ENCODE results near the gene FOXP1.

Gene FOXP1

DNA sequence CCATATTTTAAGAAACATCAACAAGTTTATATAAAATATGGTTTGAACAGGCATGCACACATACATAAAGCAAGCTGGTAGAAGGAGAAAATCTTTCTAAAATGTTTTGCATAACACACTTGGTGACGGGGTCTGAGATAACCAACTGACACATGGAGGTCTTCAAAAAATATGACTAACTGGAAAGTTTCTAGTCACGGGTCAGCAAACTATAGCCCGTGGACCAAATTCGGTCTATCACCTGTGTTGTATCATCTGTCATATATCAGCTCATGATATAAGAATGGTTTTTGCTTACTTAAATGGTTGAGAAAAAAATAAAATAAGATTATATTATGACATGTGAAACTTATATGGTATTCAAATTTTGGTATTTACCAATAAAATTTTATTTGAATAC, 465.1 kb downstream of the FOXP1 start:
- in situ Hi-C loops (cut with MboI; ENCODE audit: low sequenced_read_pairs), result no loop called here

DNA sequence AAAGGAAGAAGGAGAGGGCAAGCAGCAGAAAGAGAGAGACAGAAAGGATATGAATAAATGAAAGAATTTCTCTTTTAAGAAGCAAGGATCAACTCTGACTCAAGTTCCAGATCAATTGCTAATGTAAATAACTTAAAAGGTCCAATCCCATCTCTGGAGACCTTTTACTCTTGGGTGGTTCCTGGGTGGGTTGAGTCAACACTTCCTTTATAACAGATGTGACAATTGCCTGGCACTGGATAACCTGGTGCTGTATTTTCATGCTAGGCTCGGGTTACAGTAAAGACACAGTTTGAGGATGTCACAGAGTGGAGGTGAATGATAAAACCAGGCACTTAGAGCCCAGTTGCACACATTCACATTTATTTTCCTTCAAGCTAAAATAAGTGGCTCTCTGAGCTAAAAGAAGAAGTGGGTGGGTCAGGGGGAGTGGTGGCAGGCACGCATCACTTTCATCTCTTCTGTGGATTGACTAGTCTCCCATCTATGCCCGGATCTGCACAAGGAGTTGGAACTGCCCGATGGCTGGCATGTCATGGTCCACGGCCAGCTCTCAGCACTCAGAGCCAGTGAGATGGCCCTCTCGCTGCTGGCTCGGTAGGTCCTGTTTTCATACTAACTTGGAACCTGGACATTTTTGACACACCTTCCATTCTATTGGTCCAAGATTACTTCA, 465.8 kb downstream of the FOXP1 start:
- in situ Hi-C loops (cut with MboI; ENCODE audit: low sequenced_read_pairs), result no loop called here

DNA sequence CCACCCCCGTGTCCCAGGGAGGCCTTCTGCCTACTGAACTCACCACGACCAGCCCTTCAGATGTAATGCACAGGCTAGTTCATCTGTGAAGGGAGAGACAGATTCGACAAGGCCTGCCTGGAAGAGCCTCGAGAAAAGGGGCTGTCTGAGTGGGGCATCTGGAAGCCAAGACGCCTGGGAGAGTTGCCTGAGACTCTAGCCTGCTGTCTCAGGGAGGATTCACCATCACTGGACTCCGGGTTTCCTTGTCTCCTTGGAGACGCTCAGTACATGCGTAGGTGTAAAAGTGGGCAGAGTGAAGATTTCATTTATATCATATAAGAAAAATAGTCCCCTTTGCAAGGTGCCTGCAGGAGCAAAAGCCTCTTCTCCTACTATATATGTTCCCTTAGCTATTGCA, 468.9 kb downstream of the FOXP1 start:
- in situ Hi-C loops (cut with MboI; ENCODE audit: low sequenced_read_pairs), result no loop called here

DNA sequence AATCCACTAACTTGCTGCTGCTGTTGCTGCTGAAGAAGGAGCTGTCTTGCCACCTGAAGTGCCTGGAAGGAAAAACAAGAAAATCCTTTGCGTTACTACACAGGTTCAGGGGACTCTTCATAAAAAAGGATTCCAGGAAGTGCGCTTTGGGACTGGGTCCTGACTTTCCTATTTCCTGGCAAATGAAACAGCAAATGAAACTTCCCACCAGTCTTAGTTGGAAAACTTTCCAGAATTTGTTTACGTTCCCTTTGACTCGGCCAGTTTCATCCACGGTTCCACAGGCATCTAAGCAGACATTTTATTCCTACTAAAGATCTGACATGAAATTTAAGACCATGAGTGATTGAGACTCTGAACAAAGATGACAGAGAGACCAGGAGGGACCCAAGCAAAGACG, 471.0 kb downstream of the FOXP1 start:
- in situ Hi-C loops (cut with MboI; ENCODE audit: low sequenced_read_pairs), result no loop called here

DNA sequence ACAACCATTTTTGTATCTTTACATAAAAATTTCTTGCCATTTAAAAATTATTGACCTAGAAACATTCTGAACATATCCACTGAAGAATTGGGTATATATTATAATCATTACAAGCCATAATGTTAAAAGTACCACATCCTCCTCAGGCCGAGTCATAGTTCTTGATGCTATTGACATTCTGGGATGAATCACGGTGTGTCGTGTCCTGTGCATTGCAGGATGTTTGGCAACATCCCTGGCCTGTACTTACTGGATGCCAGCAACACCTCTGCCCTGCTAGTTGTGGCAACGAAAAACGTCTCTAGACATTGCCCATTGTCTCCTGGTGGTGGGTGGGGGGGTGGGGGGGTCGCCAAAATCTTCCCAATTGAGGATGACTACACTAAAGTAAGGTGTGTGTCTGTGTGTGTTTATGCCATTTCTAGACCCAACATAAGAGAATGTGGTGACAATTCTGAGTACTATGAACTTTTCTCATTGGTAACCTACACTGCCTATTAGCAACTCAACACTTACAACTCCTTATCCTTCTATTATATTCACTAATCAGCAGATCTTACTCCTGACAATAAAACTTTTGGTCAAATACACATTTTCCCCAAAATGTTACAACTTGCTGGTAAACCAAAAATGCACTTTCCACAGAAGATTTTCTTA, 471.6 kb downstream of the FOXP1 start:
- in situ Hi-C loops (cut with MboI; ENCODE audit: low sequenced_read_pairs), result no loop called here

DNA sequence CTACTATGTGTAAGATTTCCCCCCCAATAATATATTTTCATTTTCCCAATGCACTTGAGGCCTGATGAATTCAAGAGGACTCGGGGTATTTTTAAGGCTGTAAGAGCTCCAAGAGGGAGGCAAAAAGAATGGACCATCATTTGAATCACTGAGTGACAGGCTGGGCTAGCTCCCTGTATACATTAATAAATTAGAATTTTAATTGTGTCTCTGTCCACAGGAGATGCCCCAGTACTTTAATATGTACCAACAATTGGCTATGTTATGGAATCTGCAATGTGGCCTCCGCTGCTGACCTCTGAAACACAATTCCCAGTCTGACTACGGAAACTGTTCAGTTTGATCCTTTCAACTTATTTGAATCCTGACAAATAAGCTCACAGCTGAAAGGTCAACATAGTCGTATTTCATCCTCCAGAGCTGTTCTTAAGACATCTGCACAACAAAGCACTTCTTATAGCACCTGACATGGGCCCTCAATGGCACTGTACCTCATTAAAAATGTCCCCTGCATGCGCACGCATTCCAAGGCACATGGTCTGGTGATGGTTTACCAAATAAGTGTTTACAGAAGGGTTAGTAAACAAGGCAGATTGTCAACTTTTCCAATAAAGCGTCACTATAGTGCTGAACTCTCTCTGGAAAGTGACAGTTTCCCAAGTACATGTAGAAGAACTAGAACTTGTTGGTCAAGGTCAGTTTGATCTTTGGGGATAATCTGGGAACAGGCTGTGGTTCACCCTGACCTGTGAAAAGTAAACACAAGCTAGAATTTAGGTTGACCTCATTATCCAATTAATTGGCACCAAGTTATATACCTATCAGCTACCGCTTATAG, 472.9 kb downstream of the FOXP1 start:
- in situ Hi-C loops (cut with MboI; ENCODE audit: low sequenced_read_pairs), result no loop called here

DNA sequence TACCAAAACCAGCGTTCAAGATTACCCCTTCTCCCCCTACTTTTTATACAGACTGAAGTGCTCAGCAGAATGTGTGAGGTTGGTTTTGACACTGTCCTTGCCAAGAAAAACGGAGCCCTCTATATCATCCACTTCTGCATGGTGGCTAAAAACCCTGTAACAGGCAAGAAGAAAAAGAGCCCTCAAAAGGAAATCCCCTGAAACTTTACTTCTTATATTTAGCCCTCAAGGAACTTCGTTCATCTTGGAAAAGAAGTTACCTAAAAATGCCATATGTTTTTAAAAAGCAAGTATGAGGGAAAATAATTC, 473.6 kb downstream of the FOXP1 start:
- in situ Hi-C loops (cut with MboI; ENCODE audit: low sequenced_read_pairs), result no loop called here

DNA sequence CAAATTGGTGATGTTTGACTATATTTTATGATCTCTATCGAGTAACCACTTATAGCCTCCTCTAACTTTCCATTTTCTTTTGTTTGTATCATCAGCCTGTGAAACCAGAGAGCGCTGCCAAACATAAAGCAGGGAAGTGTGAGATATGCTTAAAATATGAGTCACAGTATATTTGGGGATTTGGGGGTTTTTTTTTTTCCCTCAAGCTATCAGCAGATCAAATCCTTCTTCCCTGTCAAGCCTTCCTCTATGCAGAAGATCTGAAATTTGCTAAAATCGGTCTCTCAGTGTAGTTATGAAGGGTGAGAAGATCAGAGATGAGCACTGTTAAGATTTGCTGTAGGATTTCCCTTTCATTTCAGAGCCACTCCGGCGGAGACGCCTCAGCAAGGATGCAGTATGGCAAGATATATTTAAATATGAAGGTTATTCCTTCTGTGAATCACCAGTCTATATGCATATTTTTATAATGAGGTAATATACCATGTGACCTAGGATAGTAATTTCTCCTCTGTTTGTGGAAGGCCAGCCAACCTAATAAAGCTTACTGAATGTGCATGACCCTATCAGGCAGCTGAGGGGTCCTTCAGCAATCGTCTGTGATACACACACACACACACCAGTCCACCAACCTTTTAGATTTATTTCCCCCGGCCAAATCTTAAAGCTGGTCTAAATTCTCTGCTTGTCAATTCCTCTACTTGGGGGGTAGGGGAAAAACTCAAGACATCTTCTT, 474.1 kb downstream of the FOXP1 start:
- in situ Hi-C loops (cut with MboI; ENCODE audit: low sequenced_read_pairs), result no loop called here

DNA sequence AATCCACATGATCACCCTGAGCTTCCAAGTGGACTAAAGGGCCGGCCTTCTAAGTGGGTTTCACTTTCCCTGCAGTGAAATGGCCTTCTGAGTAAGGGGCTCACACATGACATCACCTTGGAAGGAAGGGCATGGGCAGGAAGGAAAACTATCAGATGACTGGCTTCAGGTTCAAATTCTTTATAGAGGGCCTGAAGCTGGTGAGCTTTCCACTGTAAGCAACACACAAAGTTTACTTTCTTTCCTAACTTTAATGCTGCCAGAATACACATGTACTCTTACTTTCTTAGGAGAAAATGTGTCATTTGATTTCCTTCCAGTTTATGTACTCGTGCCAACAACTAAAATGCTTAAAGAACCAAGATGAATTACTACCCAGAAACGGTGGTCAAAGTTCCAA, 475.6 kb downstream of the FOXP1 start:
- in situ Hi-C loops (cut with MboI; ENCODE audit: low sequenced_read_pairs), result no loop called here

DNA sequence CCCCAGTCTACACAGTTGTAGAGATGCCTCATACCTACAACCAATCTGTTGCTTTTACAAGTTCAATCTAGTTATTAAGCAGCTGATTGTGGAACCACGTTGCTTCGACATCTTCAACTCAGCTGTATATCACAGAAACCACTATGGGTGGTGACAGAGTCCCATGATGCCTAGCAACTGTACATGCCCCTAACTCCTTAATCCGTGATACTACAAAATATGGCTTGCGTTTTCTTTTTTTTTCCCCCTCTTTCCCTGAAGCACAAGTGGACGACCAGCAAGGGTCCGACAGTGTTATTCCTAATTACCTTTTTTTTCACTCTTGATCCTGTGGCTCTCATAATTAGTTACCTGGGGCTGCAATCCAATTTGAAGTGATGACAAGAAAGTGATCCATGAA, 478.6 kb downstream of the FOXP1 start:
- in situ Hi-C loops (cut with MboI; ENCODE audit: low sequenced_read_pairs), result no loop called here

DNA sequence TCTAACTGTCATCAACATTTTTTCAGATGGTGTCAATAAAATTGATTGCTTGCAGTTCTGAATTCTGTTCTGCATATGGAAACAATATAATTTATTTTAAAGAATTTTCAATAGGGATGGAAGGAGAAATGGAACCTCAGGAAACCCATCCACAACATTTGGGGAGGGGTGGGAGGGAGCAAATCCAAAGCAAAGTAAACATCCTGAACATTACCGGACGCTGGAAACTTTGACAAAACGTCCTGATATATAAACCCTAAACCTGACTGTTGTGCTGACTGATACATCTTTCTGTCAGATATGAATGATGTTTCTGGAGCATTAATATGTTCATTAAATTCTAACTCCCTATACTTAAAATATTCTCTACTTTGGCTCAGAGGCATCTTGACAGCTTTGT, 479.0 kb downstream of the FOXP1 start:
- in situ Hi-C loops (cut with MboI; ENCODE audit: low sequenced_read_pairs), result no loop called here

DNA sequence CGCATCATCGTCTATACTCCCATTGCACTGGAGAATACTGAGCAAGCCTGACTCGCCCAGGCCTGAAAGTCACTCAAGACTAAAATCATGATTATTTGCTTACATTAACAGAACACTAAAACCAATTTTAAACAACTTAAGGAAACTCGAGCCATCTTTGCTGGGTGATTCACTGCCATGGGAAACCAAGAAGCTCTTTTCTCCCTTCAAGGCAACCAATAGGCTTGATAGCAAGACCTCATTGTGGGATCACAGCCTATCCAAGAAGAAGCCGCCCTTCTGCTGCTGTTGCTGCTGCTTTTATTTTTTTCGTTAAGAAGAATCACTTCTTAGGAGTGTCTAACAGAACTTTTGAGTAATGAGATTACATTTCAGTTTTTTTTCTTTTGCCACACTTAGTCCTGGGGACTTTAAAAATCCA, 479.4 kb downstream of the FOXP1 start:
- in situ Hi-C loops (cut with MboI; ENCODE audit: low sequenced_read_pairs), result no loop called here

DNA sequence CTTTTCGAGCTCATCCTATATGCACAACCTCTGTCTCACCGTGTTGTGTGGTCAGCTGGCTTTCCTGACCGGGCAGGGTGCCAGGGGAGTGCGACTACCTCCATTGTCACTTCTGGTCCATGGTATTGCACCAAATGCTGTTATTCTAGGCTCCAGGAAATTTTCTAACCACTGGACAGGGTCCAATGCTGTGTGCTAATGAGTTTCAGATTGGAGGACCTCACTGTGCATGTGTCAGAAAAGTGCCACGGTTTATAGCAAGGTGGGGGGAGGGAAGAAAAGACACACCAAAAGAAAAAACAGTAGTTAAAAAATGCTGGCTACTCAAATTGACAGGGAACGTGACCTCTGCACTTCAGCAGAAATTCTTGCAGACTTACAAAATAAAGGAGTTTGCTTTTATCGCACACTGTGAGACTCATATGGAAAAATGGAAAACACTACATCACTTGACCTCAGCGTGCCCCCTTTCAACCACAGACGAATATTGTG, 480.1 kb downstream of the FOXP1 start:
- in situ Hi-C loops (cut with MboI; ENCODE audit: low sequenced_read_pairs), result no loop called here

DNA sequence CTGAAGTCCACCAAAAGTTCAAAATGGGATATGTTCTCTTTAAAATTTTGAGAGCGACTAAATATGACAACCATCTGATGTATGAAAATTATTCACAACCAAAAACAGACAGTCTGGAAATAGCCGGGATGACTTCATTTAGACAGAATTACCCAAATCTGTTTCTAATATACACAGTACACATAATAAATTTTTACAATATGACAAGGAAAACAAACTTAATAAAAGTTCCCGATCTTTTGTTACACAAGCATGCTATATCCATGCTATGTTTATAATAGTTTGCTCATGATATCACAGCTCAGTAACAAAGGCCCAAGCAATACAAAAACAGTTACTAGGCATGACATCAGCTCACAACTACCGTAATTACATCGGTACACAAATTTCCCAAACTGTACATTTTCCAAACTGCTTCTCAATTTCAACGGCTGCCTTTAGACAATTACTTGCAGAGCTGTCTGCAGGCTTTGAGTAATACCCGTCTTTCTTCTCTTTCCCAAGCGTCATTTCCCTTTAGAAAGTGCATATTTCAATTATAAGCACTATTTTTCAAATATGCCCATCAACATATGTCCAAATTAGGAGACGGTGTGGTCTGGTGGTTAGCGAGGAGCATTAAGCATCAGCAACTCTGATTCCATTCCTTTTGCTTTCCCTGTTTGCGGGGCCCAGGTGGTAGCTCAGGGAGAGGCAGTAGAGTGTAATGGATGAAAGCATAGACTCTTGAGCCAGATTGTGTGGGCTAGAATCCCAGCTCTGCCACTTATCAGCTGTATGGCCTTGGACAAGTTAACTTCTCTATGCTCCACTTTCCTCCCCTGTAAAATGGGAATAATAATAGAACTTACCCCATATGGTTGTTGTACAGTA, 481.2 kb downstream of the FOXP1 start:
- in situ Hi-C loops (cut with MboI; ENCODE audit: low sequenced_read_pairs), result no loop called here

DNA sequence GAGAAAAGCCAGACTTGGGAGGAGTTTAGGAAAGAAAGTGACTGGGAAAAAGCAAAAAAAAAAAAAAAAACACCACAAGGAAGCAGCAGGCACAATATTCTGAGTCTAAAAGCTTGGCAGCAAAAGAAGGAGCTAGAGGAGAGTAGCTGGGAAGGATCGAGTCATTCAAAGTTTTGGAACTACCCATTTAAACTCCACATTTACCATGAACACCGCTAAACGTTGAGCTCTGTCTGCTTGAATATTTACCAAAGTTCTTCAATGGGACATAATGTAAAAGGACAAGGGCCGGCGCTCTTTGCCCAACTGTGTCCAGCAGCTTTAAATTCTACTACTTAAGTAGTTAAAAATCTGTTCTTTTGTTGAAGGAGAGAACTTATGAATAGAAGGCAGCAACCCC, 481.9 kb downstream of the FOXP1 start:
- in situ Hi-C loops (cut with MboI; ENCODE audit: low sequenced_read_pairs), result no loop called here

DNA sequence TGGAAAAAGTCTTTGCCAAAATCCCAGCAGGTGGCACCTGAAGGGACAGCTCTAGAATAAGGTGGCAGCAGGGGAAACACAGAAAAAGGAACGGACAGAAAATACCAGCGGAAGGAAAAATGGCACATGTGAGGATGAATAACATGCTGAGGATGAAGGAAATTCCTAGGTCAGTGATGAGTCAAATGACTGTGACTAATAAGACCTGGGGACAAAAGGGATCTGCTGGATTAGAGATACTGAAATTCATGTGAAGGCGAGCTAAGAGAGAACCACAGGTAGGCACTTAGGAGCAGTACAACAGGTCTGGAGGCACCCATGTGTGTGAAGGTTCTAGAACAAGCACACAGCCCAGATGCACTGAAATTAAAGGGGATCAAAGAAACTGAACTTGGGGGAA, 482.5 kb downstream of the FOXP1 start:
- in situ Hi-C loops (cut with MboI; ENCODE audit: low sequenced_read_pairs), result no loop called here

DNA sequence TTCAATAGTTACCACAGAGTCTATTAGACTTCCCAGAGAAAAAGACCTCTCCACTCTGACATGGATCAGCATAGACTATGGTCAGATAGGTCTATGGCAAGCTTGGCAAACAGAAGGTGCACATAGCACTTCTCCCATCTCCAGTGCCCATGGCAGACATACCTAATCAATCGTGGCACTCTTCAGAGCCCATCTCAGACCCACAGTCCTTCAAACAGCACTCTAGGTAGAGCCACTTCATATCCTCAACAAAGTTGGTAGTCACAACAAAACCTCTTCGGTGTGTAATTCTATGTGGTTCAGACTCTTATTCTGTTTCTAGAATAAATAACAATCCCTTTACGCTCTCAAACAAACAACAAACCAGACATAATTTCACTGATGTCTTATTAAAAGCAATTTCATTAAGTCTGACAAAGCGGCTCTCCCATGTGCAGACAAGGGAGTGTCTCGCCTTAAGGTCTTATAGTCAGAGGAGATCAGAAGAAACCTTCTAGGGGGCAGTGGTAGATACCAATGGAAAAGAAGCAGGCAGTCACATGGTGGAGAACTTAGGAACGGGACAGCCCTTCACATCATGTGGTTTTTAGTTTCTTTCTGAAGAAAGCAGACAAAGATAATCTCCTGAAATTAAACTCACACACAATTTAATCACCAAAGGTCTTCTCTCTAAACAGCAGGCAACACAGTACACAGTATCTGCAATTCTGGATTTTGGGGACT, 483.4 kb downstream of the FOXP1 start:
- in situ Hi-C loops (cut with MboI; ENCODE audit: low sequenced_read_pairs), result no loop called here

DNA sequence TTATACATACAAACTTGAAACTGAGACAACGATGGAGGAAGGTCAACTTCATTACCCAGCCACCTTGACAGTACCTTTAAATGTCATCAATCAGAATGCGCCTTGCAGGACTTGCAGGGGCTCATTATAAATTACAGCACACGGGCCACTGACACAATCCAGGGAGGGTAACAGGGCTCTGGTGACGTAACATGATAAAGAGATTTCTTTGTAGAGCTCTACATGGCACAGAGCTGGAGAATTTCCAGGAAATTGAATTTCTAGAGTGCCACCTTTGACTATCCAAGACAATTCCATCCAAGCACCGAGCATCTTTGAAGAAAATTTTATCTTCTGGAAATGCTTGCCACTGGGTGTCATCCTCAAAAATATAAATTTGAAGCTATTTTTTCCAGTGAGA, 486.0 kb downstream of the FOXP1 start:
- in situ Hi-C loops (cut with MboI; ENCODE audit: low sequenced_read_pairs), result no loop called here

DNA sequence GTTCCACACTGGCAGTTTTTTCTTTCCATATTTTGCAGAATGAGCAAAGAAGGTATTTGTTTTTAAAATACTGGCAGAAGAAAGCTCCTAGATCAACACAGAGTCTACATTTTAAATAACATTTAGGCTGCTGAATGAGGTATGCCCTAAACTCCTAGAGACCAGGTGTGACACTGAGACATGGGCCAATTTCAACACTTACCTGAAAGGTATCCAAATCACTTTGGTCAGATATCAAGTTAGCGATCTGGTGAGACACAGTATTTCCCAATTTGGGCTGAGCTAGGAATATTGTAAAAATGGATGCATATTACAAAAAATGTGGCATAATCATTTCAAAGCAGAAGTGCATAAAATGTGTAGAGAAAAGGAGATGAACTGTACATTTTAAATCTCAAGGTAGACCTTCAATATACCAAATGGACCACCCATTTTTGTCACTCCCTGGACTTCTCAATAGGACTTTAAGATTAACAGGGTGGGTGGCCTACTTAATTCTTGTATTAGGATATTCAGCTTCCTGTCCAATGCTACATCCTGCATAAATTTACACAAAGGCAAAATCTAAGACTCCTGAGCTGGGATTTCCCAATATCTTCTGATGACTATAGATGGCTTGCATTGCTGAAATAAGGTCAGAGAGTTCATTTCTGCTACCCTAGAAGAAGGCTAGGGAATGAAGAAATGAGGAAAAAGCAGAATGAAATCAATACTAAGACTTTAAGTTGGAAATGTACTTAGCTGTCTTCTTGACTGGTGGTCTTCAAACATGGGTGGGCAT, 487.8 kb downstream of the FOXP1 start:
- in situ Hi-C loops (cut with MboI; ENCODE audit: low sequenced_read_pairs), result no loop called here
